HCT116 (cell line): ENCODE data around the gene AQP7. TPM values are rescaled to one million over a fixed set of nuclear protein-coding genes. Genes with fewer than 3 reads are reported as not detected.

Source experiments
- ATAC-seq: fragments of 200-7000 bp; cut with Tn5 transposase; 2 replicates; pipeline ENCODE4 v1.9.1; 2020; ENCODE audit warnings: mild to moderate bottlenecking, moderate library complexity
- BruUV-seq: library from RNA; stranded (reverse); fragments of 400-500 nt; replicated peaks from 2 replicates; lab custom pipeline; 2021; lab: Mats Ljungman, UMichigan
- CTCF ChIA-PET: fragments of 300-600 bp; sonication (Branson Sonifier 250); formaldehyde crosslinking; loops from one replicate; lab custom pipeline; 2021; ENCODE audit warnings: antibody characterized with exemption; lab: Charles Lee
- POLR2A ChIA-PET: fragments of 300-600, 350-600 bp; sonication (Branson Sonifier 250); formaldehyde crosslinking; loops from one replicate; lab custom pipeline; 2021; ENCODE audit warnings: antibody characterized with exemption; lab: Charles Lee
- RAD21 ChIA-PET, 2 experiments: fragments of 300-600 bp; sonication (Branson Sonifier 250); formaldehyde crosslinking; loops; one replicate each; lab custom pipeline; 2023; ENCODE audit warnings: low total read pairs in 2 of 2; ENCODE audit not compliant: uncharacterized antibody in 2 of 2, unreplicated experiment in 2 of 2, low non-redundant PET in 1 of 2; lab: Charles Lee
- DNase-seq: peaks from one replicate; pipeline ENCODE4 v3.0.0-alpha.2; 2010; ENCODE audit warnings: low read depth, low spot score
- H2AFZ ChIP-seq: fragments of 200-600 bp; shearing (Covaris generic), sonication (generic); 2 replicates; pipeline ENCODE4 v1.6.1; 2017; ENCODE audit warnings: low read depth, mixed run types, mixed read lengths, antibody characterized with exemption, low read length; ENCODE audit not compliant: poor library complexity, severe bottlenecking
- H3K27ac ChIP-seq: 2 replicates; pipeline ENCODE4 v1.5.1; 2012; ENCODE audit warnings: low read depth, low read length
- H3K27me3 ChIP-seq: fragments of 200-600 bp; sonication (generic); 2 replicates; pipeline ENCODE4 v1.6.1; 2016; ENCODE audit warnings: mixed run types, low read length, mixed read lengths; ENCODE audit not compliant: insufficient read depth
- H3K36me3 ChIP-seq, 2 experiments: fragments of 200-500 bp in 1 of 2; fragments of 200-600 bp in 1 of 2; sonication (Bioruptor generic) in 1 of 2; sonication (generic) in 1 of 2; 2 replicates each; pipeline versions ENCODE4 v1.5.1 to v1.6.1; 2014 to 2016; ENCODE audit warnings: low read length in 2 of 2, inconsistent platforms in 1 of 2, mixed read lengths in 1 of 2, mixed run types in 1 of 2; ENCODE audit not compliant: insufficient read depth in 2 of 2, control insufficient read depth in 1 of 2
- H3K4me1 ChIP-seq, 2 experiments: fragments of 200-600 bp in 1 of 2; sonication (generic) in 1 of 2; 2 replicates each; pipeline versions ENCODE4 v1.5.1 to v1.6.1; 2012 to 2017; ENCODE audit warnings: low read length in 2 of 2, inconsistent platforms in 1 of 2, mild to moderate bottlenecking in 1 of 2, mixed read lengths in 1 of 2, mixed run types in 1 of 2, moderate library complexity in 1 of 2; ENCODE audit not compliant: insufficient read depth in 2 of 2, control insufficient read depth in 1 of 2
- H3K4me2 ChIP-seq: fragments of 200-600 bp; sonication (generic); 2 replicates; pipeline ENCODE4 v1.6.1; 2017; ENCODE audit warnings: mixed run types, low read length, mixed read lengths
- H3K4me3 ChIP-seq, 2 experiments: fragments of 200-600 bp in 1 of 2; sonication (generic) in 1 of 2; replicated peaks in 1 of 2; 2 replicates each; pipeline ENCODE4 v1.5.1; 2011 to 2016; ENCODE audit warnings: low read length in 2 of 2, control low read depth in 1 of 2, low read depth in 1 of 2, mild to moderate bottlenecking in 1 of 2, mixed read lengths in 1 of 2, mixed run types in 1 of 2
- H3K79me2 ChIP-seq: fragments of 200-600 bp; sonication (generic); 2 replicates; pipeline ENCODE4 v1.6.1; 2017; ENCODE audit warnings: mild to moderate bottlenecking, mixed run types, low read length, moderate library complexity, mixed read lengths; ENCODE audit not compliant: insufficient read depth
- H3K9ac ChIP-seq: fragments of 200-600 bp; sonication (generic); 2 replicates; pipeline ENCODE4 v1.6.1; 2016; ENCODE audit warnings: low read length, mixed read lengths
- H3K9me2 ChIP-seq: fragments of 200-600 bp; sonication (generic), shearing (Covaris generic); 2 replicates; pipeline ENCODE4 v1.6.1; 2017; ENCODE audit warnings: mixed run types, mild to moderate bottlenecking, moderate library complexity; ENCODE audit not compliant: insufficient read depth
- H3K9me3 ChIP-seq, 2 experiments: fragments of 200-500 bp in 1 of 2; fragments of 200-600 bp in 1 of 2; sonication (Bioruptor generic) in 1 of 2; sonication (generic) in 1 of 2; 2 replicates each; pipeline ENCODE4 v1.6.1; 2014 to 2017; ENCODE audit warnings: low read length in 2 of 2, mixed read lengths in 2 of 2, inconsistent platforms in 1 of 2, low read depth in 1 of 2, mild to moderate bottlenecking in 1 of 2, mixed run types in 1 of 2, moderate library complexity in 1 of 2; ENCODE audit not compliant: control insufficient read depth in 1 of 2, insufficient read depth in 1 of 2
- H4K20me1 ChIP-seq: fragments of 200-600 bp; sonication (generic), shearing (Covaris generic); 2 replicates; pipeline ENCODE4 v1.6.1; 2017; ENCODE audit warnings: mixed run types, mild to moderate bottlenecking, moderate library complexity; ENCODE audit not compliant: insufficient read depth
- CEBPB ChIP-seq: IDR thresholded peaks from 2 replicates; pipeline ENCODE4 v1.6.1; 2012; ENCODE audit warnings: low read depth
- CTCF ChIP-seq, 3 experiments: fragments of 200-600 bp in 1 of 3; sonication (generic) in 1 of 3; IDR thresholded peaks in 2 of 3; conservative IDR thresholded peaks in 1 of 3; 2 replicates each; pipeline ENCODE4 v1.5.1; 2012 to 2017; ENCODE audit warnings: low read depth in 2 of 3, low read length in 2 of 3, antibody characterized with exemption in 1 of 3, borderline replicate concordance in 1 of 3, control low read depth in 1 of 3, mild to moderate bottlenecking in 1 of 3, mixed read lengths in 1 of 3, mixed run types in 1 of 3, moderate library complexity in 1 of 3; ENCODE audit not compliant: insufficient read depth in 1 of 3
- EGR1 ChIP-seq: IDR thresholded peaks from 2 replicates; pipeline ENCODE4 v1.6.1; 2012; ENCODE audit warnings: low read depth
- ELF1 ChIP-seq: IDR thresholded peaks from 2 replicates; pipeline ENCODE4 v1.6.1; 2012; ENCODE audit warnings: low read depth, borderline replicate concordance
- SIN3A ChIP-seq: IDR thresholded peaks from 2 replicates; pipeline ENCODE4 v1.6.1; 2012; ENCODE audit warnings: low read depth
- intact Hi-C: fragments of 100-400 bp; cut with micrococcal nuclease; formaldehyde crosslinking; loops from 2 replicates; pipeline ENCODE4 v1.10.0; 2022
- total RNA-seq: library from RNA; stranded (reverse); gene quantifications from one replicate; pipeline ENCODE4 v1.2.1, GENCODE V29; 2021; ENCODE audit not compliant: unreplicated experiment

AQP7 gene
- total RNA-seq, 1 experiment from 2014 or later: 0.96 TPM

- CTCF ChIA-PET: interaction anchor here (1.4 to 2.2 kb wide), 2 partner anchors 35 to 87 kb away, joined by 4 to 5 read pairs; no protein-coding TSS in a partner anchor
These were observed 22.5 kb downstream of the AQP7 start for GRCh38 chr9:33379666-33380389.

More at GRCh38 chr9:33379666-33380389, 22.5 kb downstream of the AQP7 start:
- Histone ChIP-seq H3K27ac (no peak overlapping the region), H3K79me2 (no peaks in the 10 kb centered on the region), H3K27me3 (no peaks in the 10 kb centered on the region), H4K20me1 (no peaks in the 10 kb centered on the region), H3K9me2 (no peaks in the 10 kb centered on the region), H3K4me2 (no peak overlapping the region), H3K4me1 (peaks cover 14 to 27% of the 10 kb centered on the region in 2 experiments), H3K9me3 (no peaks in the 10 kb centered on the region), H3K36me3 (no peaks in the 10 kb centered on the region), H3K4me3 (no peak overlapping the region), H2AFZ (no peak overlapping the region), H3K9ac (no peak overlapping the region)
- ChIA-PET POLR2A (no interaction called here), RAD21 (no interaction called here)
- TF ChIP-seq SIN3A: no peak
- TF ChIP-seq ELF1: no peak
- no peak for TF ChIP-seq CEBPB
- TF ChIP-seq CTCF (IDR thresholded peaks at IDR 0.05 in 2 of 3, conservative IDR thresholded peaks at IDR 0.05 in 1 of 3; ENCODE audit: borderline replicate concordance in 1 of 3, insufficient read depth in 1 of 3, low read depth in 2 of 3, low read length in 2 of 3): no peak
- TF ChIP-seq EGR1: no peak
- intact Hi-C loops: no loop called here
- ATAC-seq (no peak), DNase-seq (no peak)
- BruUV-seq: no TSS peak
